SKM-1 treated with dmso at 0.1 percent for 144 hours (cell line): Measurements from ENCODE around the gene RADIL.
"Not testable (repeated sequence)": the region's sequence is repeated elsewhere in the genome, so short reads cannot be mapped to it uniquely, and the experiment has no call there.

Experiments used
- DNase-seq: peaks from one replicate; lab custom pipeline; 2025; ENCODE audit not compliant: unreplicated experiment; lab: John Stamatoyannopoulos, UW

Gene RADIL

GRCh38 chr7:4793385-4793993 is 90.0 kb downstream of the RADIL start:
- DNase-seq, result not testable (repeated sequence)

DNA sequence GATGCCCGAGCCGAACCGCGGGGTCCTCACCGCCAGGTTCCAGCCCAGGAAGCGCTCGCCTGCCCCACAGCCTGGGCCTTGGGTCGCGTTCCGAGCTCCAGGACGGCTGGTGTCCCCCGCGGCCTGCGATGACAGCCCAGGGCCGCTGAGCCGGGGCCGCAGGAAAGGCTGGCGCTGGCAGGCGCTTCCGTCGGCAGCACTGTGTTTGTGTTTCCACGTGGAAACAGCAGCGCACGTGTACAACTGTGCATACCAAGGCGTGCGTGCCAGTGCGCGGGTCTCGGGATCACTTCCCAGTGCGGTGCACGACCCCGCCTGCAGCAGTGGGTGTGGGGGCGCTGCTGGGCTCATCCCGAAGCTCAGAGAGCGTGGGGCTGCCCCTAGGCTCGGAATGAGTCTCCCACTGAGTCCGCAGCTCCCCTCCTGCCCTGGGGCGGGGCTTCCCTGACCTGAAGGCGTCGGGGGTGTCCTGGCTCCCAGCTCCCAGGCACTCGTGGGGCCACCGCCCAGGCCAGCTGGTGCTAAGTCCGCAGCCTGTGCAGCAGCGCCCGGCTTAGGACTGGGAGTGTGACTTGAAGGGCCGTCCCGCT is 90.9 kb downstream of the RADIL start:
- DNase-seq, result no peak

DNA sequence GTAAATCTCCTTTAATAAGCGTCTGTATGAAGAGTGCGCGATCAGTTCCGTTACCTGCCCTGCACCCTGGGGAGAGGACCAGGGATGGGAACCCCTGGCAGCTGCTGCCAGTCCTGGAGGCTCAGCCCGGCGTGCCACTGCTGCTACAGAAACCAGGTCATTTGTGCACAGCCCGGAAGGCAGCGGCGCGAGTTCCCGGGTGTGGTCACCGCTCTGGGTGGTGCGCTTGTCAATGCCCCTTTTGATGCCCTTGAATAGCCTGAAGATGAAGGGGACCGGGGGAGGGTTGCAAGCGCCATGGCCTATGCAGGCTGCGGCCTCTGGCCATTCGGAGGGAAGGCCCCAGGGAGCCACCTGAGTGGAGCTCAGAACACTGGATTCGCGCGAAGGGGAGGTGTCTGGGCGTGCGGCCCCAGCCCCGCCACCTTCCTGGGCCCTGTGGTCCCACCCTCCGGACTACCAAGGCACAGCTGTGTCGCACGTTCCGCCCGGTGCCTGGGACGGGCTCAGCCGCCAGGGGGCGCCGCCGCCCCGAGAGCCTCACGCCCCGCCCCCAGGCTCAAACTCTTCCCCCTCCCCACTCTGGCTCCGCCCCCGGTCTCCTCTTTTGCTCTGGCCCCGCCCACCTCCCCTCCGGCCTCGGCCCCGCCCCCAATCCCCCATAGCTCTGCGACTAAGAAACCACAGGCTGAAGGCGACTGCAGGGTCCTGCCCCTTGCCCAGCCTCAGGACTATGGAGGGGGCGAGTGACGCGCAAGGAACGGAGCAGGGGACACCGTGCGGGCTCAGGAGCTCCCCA is 91.6 kb downstream of the RADIL start:
- peak; percentile 60 for DNase-seq

- no peak for DNase-seq
Observed at GRCh38 chr7:4791101-4791737, 92.3 kb downstream of the RADIL start.

GRCh38 chr7:4790516-4790991 is 93.0 kb downstream of the RADIL start:
- no peak for DNase-seq

DNA sequence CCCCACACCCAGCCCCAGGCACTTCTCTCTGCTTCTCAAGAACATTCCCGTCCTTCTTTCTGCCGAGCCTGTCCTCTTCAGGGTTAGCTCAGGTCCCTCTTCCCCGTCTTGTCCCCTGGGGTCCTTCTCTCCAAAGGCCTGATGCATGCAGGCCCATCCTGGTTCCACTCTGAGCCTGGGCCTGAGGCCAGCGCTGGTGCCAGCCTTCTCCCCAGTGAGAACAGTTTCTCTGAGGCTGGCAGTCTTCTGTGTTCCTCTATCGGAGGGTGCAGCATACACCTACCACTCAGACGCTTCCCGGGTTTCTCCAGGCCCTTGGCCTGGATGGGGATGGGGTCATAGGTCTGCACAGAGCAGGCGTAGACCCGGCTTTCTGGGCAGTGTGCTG is 93.4 kb downstream of the RADIL start:
- no peak for DNase-seq

- no peak for DNase-seq
Observed at GRCh38 chr7:4789194-4790077, 94.1 kb downstream of the RADIL start.

DNA sequence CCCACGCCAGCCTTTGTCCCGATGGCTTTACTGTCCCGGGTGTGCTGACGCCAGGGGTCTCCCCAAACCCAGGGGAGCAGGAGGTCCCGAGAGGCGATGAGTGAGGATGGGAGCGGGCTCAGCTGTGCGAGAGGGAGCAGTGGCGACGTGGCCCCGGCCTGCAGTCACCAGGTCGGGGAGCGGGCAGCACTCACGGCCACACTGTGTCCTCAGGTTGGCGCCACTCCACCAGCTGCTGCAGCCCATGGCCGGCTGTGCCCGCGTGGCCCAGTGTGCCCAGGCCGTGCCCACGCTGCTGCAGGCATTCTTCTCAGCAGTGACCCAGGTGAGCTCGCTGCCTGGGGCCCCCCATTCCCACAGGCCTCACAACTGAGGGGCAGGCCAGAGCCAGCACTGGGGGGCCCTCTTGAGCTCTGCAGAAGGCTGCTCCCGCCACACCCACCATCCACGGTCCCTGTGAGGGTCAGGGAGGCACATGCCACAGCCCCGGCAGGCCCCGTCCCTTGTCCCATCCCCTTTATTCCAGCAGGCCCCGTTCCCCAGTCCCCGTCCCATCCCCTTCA is 94.8 kb downstream of the RADIL start:
- DNase-seq, result no peak

GRCh38 chr7:4787947-4788626 is 95.4 kb downstream of the RADIL start:
- DNase-seq, result no peak

GRCh38 chr7:4787541-4787940 is 96.0 kb downstream of the RADIL start:
- no peak for DNase-seq

- DNase-seq, result no peak
Observed at GRCh38 chr7:4786015-4786414, 97.5 kb downstream of the RADIL start.

GRCh38 chr7:4785371-4785770 is 98.1 kb downstream of the RADIL start:
- DNase-seq, result no peak

- no peak for DNase-seq
Observed at GRCh38 chr7:4784799-4785198, 98.7 kb downstream of the RADIL start.

DNA sequence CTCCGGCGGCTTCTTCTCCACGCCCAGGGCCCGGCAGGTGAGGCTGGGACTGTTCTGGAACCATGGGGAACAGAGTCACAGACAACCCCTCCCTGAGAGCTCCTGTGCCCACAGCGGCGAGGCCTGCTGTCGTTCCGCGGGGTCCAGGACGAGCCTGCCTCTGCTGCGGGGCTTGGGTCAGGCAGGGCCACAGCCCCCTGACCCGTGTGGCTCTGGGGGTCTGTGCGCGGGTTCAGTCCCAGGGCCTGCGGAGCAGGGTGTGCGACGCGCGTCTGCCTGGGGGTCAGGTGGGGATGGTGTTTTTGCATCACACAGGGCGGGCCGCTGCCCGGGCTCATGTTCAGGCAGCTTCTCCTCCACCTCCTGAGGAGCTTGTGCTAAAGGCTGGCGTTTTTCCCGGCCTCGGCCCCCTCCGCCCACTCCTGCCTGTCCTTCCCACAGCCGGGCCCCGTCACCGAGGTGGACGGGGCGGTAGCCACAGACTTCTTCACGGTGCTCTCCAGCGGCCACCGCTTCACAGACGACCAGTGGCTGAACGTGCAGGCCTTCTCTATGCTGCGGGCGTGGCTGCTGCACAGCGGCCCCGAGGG is 99.7 kb downstream of the RADIL start:
- no peak for DNase-seq

DNA sequence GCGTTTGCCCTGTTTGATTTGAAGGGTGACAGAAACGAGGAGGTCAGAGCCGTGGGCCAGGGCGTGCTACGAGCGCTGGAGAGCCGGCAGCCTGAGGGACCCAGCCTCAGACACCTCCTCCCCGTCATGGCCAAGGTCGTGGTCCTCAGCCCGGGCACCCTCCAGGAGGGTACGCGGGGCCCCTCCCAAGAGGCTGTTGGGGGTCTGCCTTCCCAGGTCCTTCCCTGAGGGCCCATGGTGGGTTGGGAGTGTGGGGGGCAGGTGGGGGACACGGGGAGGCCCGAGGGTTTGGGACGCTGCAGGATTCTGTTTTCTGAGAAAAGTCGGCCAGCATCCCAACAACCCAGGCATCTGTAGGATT is 100.2 kb downstream of the RADIL start:
- DNase-seq, result no peak

DNA sequence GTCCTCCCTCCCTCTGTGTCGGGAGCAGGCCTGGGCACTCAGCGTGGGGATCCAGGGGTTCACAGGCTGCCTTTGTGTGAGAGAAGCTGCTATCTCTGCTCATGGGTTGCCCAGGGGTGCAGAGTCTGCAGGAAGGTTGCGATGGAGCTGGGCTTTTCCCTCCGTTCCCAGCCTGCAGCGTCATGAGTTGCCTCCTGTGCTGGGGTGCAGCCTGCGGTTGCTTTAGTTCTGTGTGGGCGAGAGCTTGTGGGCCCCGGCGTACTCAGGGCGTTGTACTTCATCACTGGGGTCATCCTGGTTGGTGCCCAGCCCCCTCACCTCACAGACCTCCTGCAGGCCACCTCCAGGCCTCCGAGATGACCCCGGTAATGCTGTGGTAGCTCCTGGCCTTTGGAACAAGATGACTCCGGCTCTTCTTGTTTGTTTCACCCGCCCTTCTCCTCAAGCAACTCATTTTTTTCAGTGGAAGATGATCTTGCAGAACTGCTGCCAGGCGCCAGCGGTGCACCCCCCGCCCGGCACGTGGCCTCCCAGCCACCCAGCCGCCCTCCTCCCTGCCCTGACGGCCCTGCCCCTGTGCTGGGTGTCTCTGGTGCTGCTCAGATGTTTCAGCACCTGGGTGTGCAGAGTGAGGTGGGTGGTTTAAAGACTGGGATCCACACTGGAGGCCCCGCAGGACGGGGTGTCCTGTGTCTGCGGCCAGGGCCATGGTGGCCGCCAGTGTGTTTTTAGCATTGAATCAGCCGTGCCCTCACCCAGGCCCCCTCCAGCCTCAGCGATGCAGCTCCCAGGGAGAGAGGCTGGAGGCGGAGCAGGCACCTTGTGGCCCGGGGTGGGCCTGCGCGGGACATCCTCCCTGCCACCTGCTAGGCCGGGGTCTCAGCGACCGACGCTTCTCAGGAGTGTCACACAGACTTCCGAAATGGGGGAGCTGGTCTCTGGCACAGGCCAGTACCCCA is 100.9 kb downstream of the RADIL start:
- DNase-seq, result no peak

DNA sequence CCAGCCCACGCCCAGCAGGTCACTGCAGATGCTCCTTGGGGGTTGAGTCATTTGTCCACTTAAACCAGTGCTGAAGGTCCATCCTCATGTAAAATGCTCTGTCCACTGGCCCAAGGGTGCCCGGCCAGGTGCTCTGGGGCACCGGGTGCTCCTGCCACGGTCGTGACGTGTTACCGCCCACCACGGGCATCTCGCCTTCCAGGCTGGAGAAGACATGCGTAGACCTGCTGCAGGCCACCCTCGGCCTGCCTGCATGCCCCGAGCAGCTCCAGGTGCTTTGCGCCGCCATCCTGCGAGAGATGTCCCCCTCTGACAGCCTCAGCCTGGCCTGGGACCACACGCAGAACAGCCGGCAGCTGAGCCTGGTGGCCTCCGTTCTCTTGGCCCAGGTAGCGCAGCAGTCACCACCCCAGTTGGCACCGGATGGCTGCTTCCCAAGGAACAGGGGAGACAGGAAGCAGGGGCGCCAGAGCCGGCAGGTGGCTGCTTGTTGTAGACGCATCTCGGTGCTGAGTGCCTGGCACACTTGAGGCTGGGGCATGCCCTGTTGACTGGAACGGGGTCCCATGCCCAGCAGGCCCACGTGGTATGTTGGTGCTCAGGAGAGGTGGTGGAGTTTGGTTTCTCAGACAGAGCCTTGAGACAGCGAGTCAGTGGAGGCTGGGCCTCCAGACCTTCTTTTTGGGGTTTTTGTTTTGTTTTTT is 102.0 kb downstream of the RADIL start:
- DNase-seq, result no peak

DNA sequence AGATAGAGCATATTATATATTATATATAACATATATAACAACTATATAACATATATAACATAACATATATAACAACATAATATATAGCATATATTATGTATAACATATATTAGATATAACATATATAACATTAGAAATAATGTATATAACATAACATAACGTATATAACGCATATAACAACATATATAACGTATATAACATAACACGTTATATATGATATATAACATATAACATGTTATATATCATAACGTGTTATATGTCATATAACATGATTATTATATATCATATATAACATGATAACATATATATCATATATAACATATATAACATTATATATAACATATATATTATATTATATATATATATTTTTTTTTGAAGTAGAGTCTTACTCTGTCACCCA is 104.4 kb downstream of the RADIL start:
- no peak for DNase-seq
